Bronchial smooth muscle cell (primary cell): ENCODE results near the gene APOE. TPM values are rescaled to one million over a fixed set of nuclear protein-coding genes. Genes with fewer than 3 reads are reported as not detected.

ENCODE experiments used
- total RNA-seq: library from RNA; depleted of rRNA; stranded (reverse); fragments of >200 nt; gene quantifications from 2 replicates; pipeline ENCODE4 v1.2.1, GENCODE V29; 2014

APOE gene
- total RNA-seq: 7.2 and 8.0 TPM in 2 replicates

DNA sequence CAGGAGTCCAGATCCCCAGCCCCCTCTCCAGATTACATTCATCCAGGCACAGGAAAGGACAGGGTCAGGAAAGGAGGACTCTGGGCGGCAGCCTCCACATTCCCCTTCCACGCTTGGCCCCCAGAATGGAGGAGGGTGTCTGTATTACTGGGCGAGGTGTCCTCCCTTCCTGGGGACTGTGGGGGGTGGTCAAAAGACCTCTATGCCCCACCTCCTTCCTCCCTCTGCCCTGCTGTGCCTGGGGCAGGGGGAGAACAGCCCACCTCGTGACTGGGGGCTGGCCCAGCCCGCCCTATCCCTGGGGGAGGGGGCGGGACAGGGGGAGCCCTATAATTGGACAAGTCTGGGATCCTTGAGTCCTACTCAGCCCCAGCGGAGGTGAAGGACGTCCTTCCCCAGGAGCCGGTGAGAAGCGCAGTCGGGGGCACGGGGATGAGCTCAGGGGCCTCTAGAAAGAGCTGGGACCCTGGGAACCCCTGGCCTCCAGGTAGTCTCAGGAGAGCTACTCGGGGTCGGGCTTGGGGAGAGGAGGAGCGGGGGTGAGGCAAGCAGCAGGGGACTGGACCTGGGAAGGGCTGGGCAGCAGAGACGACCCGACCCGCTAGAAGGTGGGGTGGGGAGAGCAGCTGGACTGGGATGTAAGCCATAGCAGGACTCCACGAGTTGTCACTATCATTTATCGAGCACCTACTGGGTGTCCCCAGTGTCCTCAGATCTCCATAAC is at the start of gene APOE:
APOE (plus strand) TSS at position 360 of the 724 bp plus-strand sequence. CDS start 829 bp downstream, outside the sequence.

DNA sequence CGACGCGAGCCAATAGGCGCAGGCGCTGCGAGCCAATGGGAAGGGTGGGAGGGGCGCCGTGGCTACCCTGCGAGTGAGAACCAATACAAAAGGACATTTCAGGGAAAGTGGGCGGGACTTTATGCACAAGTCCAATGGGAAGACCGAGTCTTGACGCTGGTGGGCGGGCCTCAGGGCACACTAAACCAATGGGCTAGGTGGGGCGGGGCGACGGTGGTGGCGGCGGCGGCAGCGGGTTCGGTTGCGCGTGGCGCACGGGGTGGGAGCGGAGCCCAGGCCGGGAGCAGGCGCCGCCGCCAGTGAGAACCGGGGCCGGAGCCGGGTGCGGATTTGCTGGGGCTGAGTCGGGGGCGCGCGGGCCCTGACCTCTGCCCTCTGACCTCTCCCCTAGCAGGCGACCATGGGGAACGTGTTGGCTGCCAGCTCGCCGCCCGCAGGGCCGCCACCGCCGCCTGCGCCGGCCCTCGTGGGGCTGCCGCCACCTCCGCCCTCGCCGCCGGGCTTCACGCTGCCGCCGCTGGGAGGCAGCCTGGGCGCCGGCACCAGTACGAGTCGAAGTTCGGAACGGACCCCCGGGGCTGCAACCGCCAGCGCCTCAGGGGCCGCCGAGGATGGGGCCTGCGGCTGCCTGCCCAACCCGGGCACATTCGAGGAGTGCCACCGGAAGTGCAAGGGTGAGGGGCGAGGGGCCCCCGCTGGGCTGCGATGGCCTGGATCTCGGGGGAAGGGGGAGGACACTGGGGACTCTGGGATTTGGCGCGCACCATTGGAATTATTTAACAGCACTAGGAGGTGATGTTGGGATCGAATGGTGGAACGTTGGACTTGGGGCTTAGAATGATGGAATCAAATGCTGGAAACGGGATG is 14.3 kb upstream of the APOE start, which contains the start of gene TOMM40:
TOMM40 (plus strand) TSS at position 239 of the 867 bp plus-strand sequence; CDS start at position 401, 162 bp downstream.

DNA sequence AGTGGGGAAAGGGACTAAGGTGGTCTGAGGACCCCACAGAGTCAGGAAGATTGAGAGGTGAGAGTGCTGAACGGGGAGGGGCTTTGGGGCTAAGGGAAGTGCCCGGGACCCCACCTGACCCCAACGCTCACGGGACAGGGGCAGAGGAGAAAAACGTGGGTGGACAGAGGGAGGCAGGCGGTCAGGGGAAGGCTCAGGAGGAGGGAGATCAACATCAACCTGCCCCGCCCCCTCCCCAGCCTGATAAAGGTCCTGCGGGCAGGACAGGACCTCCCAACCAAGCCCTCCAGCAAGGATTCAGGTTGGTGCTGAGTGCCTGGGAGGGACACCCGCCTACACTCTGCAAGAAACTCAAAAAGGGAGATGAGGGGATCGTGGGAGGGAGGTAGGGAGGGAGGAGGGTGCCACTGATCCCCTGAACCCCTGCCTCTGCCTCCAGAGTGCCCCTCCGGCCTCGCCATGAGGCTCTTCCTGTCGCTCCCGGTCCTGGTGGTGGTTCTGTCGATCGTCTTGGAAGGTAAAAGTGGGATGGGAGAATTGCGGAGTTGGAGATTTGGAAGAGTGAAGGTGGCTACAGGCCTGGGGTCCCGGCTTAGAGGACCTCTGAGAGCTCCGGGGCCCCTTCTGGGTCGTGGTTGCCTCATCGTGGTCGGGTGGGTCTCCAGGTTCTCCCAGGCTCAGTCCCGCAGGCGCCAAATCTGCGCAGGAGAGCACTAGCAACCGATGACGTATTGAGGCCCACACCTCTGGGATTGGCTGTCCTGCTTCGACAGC is 9.0 kb downstream of the APOE start, which contains the start of gene APOC1:
APOC1 (plus strand) TSS at position 176 of the 774 bp plus-strand sequence; CDS start at position 460, 284 bp downstream.

DNA sequence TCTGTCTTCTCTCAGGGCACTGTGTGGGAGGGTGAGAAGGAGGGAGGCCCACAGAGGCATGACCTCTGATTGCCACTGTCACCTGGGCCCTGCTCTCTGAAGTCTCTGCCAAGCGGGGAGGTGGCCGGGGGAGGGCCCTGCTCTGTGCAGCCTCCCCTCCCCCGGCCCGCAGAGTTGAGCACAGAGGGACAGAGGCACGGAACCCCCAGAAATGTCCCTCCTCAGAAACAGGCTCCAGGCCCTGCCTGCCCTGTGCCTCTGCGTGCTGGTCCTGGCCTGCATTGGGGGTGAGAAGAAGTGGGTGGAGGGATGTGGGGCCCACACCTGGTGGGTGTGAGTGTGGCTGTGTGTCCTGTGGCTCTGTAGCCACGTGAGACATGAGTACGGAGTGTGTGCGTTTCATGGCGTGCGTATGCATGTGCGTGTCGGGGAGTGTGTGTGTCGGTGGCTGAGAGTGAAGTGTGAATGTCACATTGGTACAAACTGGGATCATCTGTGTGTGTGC is 36.5 kb downstream of the APOE start, which contains the start of gene APOC4:
APOC4 (plus strand) TSS at position 171 of the 505 bp plus-strand sequence; CDS start at position 212, 41 bp downstream.

DNA sequence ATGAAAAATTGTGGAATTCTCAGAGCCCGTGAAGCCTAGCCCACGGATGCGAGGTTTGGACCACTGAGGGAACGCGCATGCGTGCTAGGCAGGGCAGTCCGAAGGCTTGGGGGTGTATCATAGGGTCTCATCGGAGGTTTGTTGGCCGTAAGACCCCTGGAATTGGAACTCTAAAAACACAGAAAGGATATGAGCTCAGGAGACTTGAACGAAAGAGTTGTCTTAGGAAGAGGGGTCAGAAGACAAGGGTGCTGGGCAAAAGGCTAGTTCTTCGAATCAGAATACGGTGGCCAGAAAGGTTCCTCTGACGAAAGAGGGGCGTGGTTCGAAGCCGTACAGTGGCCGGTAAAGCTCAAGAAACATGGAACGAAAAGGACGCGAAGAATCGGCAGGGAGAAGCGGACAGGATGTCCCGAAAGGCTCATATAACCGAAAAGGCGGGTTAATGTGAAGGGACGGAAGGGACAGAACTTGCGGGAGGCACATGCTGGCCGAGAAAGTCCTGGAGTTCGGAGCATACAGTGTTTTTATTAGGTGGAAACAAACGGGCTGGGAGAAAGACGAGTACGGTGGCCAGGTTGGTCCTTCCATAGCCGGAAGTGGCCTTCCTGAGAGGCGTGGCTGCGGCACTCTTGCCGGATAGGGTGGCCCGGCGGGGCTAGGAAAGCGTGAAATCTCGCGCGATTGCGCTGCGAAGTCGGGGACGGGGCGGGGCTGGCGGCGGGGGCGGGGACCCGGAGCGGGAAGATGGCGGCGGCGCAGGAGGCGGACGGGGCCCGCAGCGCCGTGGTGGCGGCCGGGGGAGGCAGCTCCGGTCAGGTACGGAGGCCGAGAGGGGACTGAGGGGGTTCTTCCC is 49.3 kb downstream of the APOE start, which contains the start of gene CLPTM1:
CLPTM1 (plus strand) TSS at position 732 of the 856 bp plus-strand sequence; CDS start at position 748, 16 bp downstream.

Other genes starting within 250 kb of the APOE start
- 0.26 and 0.95 TPM in 2 replicates for gene CEACAM19, start 234.3 kb upstream of the APOE start, total RNA-seq
- gene CEACAM16, start 206.6 kb upstream of the APOE start, total RNA-seq: 0.09 TPM in 1 of 2 replicates, not detected in the other
- 5.0 and 12.5 TPM in 2 replicates for gene BCL3, start 157.1 kb upstream of the APOE start, total RNA-seq
- gene CBLC, start 127.9 kb upstream of the APOE start, total RNA-seq: 0.09 TPM in 1 of 2 replicates, not detected in the other
- gene BCAM, start 96.7 kb upstream of the APOE start, total RNA-seq: 6.6 and 8.9 TPM in 2 replicates
- gene NECTIN2, start 59.5 kb upstream of the APOE start, total RNA-seq: 33.6 and 40.5 TPM in 2 replicates
- 18.8 and 19.6 TPM in 2 replicates for gene TOMM40, start 14.5 kb upstream of the APOE start, total RNA-seq
- 0.69 and 0.79 TPM in 2 replicates for gene APOC1, start 8.8 kb downstream of the APOE start, total RNA-seq
- not detected in 2 replicates for gene APOC4, start 36.4 kb downstream of the APOE start, total RNA-seq
- not detected in 2 replicates for gene APOC2, start 40.3 kb downstream of the APOE start, total RNA-seq
- 26.1 and 30.4 TPM in 2 replicates for gene CLPTM1, start 49.6 kb downstream of the APOE start, total RNA-seq
- gene RELB, start 95.7 kb downstream of the APOE start, total RNA-seq: 3.3 and 6.9 TPM in 2 replicates
- 12.3 and 17.8 TPM in 2 replicates for gene CLASRP, start 133.2 kb downstream of the APOE start, total RNA-seq
- gene ZNF296, start 170.7 kb downstream of the APOE start, total RNA-seq: not detected in 2 replicates
- 9.9 and 11.8 TPM in 2 replicates for gene GEMIN7, start 173.5 kb downstream of the APOE start, total RNA-seq
- gene PPP1R37, start 187.4 kb downstream of the APOE start, total RNA-seq: 25.0 and 32.2 TPM in 2 replicates